PC-3 (cell line): ENCODE data around the gene C1QTNF12. TPM values are rescaled to one million over a fixed set of nuclear protein-coding genes. Genes with fewer than 3 reads are reported as not detected.
A peak's percentile ranks its signal among the peaks of the same experiment; 100 is the strongest.

Source experiments
- ATAC-seq: fragments of 200-7000 bp; cut with Tn5 transposase; 2 replicates; pipeline ENCODE4 v1.9.1; 2020; ENCODE audit warnings: mild to moderate bottlenecking, moderate library complexity
- BruUV-seq: library from RNA; stranded (reverse); fragments of 400-500 nt; replicated peaks from 2 replicates; lab custom pipeline; 2021; lab: Mats Ljungman, UMichigan
- CTCF ChIA-PET: fragments of 300-600 bp; sonication (Branson Sonifier 250); formaldehyde crosslinking; loops from one replicate; lab custom pipeline; 2022; ENCODE audit warnings: antibody characterized with exemption; lab: Charles Lee
- POLR2A ChIA-PET: fragments of 300-600 bp; sonication (Branson Sonifier 250); formaldehyde crosslinking; loops from one replicate; lab custom pipeline; 2022; ENCODE audit warnings: antibody characterized with exemption; ENCODE audit not compliant: unreplicated experiment; lab: Charles Lee
- DNase-seq: peaks from one replicate; pipeline ENCODE4 v3.0.0-alpha.2; 2015
- H2AFZ ChIP-seq: fragments of 300-600 bp; sonication (generic); 2 replicates; pipeline ENCODE4 v1.6.0; 2016; ENCODE audit warnings: antibody characterized with exemption, low read length
- H3F3A ChIP-seq: fragments of 300-600 bp; sonication (generic); one replicate; pipeline ENCODE4 v1.6.0; 2017; ENCODE audit warnings: antibody characterized with exemption, low read length, control low read depth, mild to moderate bottlenecking; ENCODE audit not compliant: unreplicated experiment
- H3K27ac ChIP-seq: fragments of 300-600 bp; sonication (generic); 2 replicates; pipeline ENCODE4 v1.5.1; 2016; ENCODE audit warnings: mild to moderate bottlenecking, low read length
- H3K27me3 ChIP-seq: fragments of 300-600 bp; sonication (generic); 2 replicates; pipeline ENCODE4 v1.6.1; 2016; ENCODE audit warnings: low read length, mixed read lengths
- H3K36me3 ChIP-seq: fragments of 300-600 bp; sonication (generic); 2 replicates; pipeline ENCODE4 v1.6.1; 2016; ENCODE audit warnings: low read depth, mixed run types, low read length, mixed read lengths
- H3K4me1 ChIP-seq: fragments of 300-600 bp; sonication (generic); 2 replicates; pipeline ENCODE4 v1.5.1; 2016; ENCODE audit warnings: low read length; ENCODE audit not compliant: insufficient read depth
- H3K4me2 ChIP-seq: fragments of 300-600 bp; sonication (generic); 2 replicates; pipeline ENCODE4 v1.6.0; 2016; ENCODE audit warnings: low read length
- H3K4me3 ChIP-seq: fragments of 300-600 bp; sonication (generic); 2 replicates; pipeline ENCODE4 v1.5.1; 2016; ENCODE audit warnings: mild to moderate bottlenecking, low read length, mixed read lengths
- H3K79me2 ChIP-seq: fragments of 300-600 bp; sonication (generic); 2 replicates; pipeline ENCODE4 v1.6.1; 2017; ENCODE audit warnings: low read length, mixed read lengths
- H3K9ac ChIP-seq: fragments of 300-600 bp; sonication (generic); 2 replicates; pipeline ENCODE4 v1.6.0; 2016; ENCODE audit warnings: mild to moderate bottlenecking, low read length
- H3K9me2 ChIP-seq: fragments of 300-600 bp; sonication (generic); replicated peaks from 2 replicates; pipeline ENCODE4 v1.6.1; 2016; ENCODE audit warnings: mixed run types, low read length, mixed read lengths
- H3K9me3 ChIP-seq: fragments of 300-600 bp; sonication (generic); 2 replicates; pipeline ENCODE4 v1.6.1; 2016; ENCODE audit warnings: low read length, mixed read lengths
- H4K20me1 ChIP-seq: fragments of 300-600 bp; sonication (generic); 2 replicates; pipeline ENCODE4 v1.6.1; 2016; ENCODE audit warnings: low read length, mixed read lengths
- CTCF ChIP-seq: fragments of 300-600 bp; sonication (generic); conservative IDR thresholded peaks from 2 replicates; pipeline ENCODE4 v1.5.1; 2017; ENCODE audit warnings: antibody characterized with exemption, low read depth, mild to moderate bottlenecking, low read length
- EZH2 ChIP-seq: fragments of 300-600 bp; sonication (generic); IDR thresholded peaks from one replicate; pipeline ENCODE4 v1.6.1; 2017; ENCODE audit warnings: antibody characterized with exemption, mild to moderate bottlenecking, low read length; ENCODE audit not compliant: unreplicated experiment
- EZH2phosphoT487 ChIP-seq: fragments of 300-600 bp; sonication (generic); IDR thresholded peaks from 2 replicates; pipeline ENCODE4 v1.6.1; 2018; ENCODE audit warnings: mild to moderate bottlenecking, antibody characterized with exemption, low read length, borderline replicate concordance
- intact Hi-C: fragments of 100-400 bp; cut with micrococcal nuclease; formaldehyde crosslinking; loops from 2 replicates; pipeline ENCODE4 v1.9.0; 2023
- total RNA-seq: library from RNA; depleted of rRNA; stranded (reverse); fragments of >200 nt; gene quantifications from 2 replicates; pipeline ENCODE4 v1.2.3, GENCODE V29; 2014

The C1QTNF12 gene
- total RNA-seq, 1 experiment from 2014 or later: 3.9 TPM

DNA sequence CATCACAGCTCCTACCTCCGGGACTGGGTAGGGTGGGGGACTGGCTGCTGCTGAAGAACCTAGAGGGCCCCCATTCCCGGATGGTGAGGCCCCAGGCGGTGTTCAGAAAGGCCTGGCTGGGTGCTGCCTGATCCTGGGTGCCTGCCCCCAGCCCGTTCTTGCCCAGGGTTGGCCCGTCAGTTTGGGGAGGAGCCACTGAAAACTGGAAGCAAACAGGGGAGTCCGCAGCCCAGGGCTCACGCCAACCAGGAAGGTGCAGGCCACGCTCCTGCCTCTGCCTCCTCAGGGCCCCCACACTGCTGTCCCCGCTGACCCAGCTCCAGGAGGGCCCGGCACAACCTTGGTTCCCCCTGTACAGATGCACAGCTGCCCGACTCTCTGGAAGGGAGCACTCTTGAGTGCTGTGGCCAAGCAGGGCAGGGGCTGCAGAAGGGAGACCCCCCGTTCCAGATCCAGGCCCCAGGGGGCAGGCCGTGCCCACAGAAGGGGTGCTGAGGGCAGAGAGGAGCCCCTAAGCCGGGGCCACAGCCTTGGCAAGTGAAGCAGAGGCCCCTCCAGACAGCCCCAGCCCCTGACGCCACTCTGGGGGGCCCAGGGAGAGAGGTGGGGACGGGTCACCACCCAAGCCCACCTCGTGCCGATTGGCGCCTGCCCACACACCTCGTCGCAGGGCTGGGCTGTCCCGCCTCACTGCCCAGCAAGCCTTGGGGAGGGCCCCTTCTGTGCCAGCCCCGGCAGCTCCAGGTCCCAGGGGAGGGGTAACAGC is 5.5 kb downstream of the C1QTNF12 start:
- ATAC-seq (no peak), DNase-seq (no peak)
- Histone ChIP-seq H2AFZ (no peak overlapping the region), H3K79me2 (no peaks in the 10 kb centered on the region), H3K27me3 (no peaks in the 10 kb centered on the region), H4K20me1 (no peaks in the 10 kb centered on the region), H3K36me3 (no peaks in the 10 kb centered on the region), H3K9me2 (no peaks in the 10 kb centered on the region), H3F3A (no peaks in the 10 kb centered on the region), H3K4me2 (no peak overlapping the region), H3K4me3 (no peak overlapping the region), H3K27ac (no peak overlapping the region), H3K9ac (no peak overlapping the region), H3K4me1 (peaks cover 41% of the 10 kb centered on the region), H3K9me3 (no peaks in the 10 kb centered on the region)
- BruUV-seq: no TSS peak
- intact Hi-C loops: no loop called here
- no peak for TF ChIP-seq EZH2
- POLR2A ChIA-PET: interaction anchor here (0.6 kb wide), 1 partner anchor 35 kb away, joined by 11 read pairs; no protein-coding TSS in a partner anchor
- CTCF ChIA-PET: no interaction called here

DNA sequence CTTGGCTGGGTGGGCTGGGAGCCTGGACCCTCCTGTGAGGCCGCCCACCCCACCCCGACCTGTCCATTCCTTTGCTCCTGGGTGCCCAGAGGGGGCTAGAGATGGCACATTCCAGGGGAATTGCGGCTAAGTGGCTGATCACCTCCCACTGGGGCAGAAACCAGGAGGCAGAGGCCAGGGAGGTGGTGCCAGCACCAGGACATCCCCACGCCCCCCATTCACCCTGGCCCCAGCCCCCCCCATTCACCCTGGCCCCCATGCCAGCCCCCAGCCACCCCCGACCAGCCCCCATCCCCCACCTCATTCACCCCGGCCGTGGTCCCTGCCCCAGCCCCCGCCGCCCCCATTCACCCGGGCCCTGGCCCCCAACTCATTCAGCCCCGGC is 6.2 kb downstream of the C1QTNF12 start:
- no peak overlapping the region; the same call in 1 of the 2 replicates for H3K4me2 ChIP-seq
- H3K4me1 ChIP-seq: peaks cover 43% of the 10 kb centered on the region
- BruUV-seq: no TSS peak
- H3K36me3 ChIP-seq: no peaks in the 10 kb centered on the region
- no peak overlapping the region for H3K9ac ChIP-seq
- DNase-seq: no peak
- POLR2A ChIA-PET: no interaction called here
- peaks cover 4% of the 10 kb centered on the region for H3K79me2 ChIP-seq
- no peaks in the 10 kb centered on the region for H4K20me1 ChIP-seq
- CTCF ChIA-PET: interaction anchor here (1.7 kb wide), 1 partner anchor 24 kb away, joined by 4 read pairs; no protein-coding TSS in a partner anchor
- H3K9me3 ChIP-seq: no peaks in the 10 kb centered on the region
- no peak overlapping the region for H2AFZ ChIP-seq
- no peaks in the 10 kb centered on the region for H3K9me2 ChIP-seq
- H3K27ac ChIP-seq: no peak overlapping the region
- intact Hi-C loops: no loop called here
- H3K4me3 ChIP-seq: no peak overlapping the region
- TF ChIP-seq CTCF (no peak), EZH2phosphoT487 (no peak), EZH2 (no peak)
- ATAC-seq: no peak
- H3F3A ChIP-seq: no peaks in the 10 kb centered on the region
- H3K27me3 ChIP-seq: no peaks in the 10 kb centered on the region

DNA sequence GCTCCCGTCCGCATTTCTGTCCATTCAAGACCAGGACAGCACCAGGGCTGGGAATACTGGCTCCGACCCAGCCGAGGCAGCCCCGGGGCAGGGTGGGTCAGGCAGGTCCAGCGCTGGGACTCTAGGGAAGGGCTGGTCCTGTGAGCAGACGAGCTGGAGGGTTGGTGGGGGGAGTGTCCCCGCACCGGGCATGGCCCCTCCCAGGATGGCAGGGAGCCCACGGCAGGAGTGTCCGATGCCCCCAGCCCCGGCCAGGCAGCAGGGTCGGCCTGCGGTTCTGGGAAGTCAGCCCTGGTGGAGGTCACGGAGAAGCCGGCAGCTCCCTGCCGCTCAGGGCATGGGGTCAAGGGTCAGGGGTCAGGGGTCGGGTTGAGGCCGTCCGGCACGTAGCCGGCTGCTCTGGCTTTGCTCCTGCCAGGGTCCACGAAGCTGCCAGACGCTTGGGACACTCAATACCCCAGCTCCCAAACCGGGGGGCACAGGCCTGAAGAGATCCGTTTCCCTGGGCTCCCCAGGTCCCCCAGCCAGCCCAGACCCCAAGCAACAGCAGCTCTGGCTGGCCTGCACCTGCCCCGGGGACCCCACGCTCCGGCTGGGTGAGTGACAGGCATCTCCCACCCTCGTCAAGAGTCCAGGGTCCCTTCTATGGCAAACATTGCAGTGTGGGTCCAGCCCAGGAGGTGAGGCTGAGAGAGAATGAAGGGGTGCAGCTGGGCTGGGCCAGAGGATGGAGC is 6.7 kb downstream of the C1QTNF12 start:
- H3K27me3 ChIP-seq: no peaks in the 10 kb centered on the region
- CTCF ChIA-PET: interaction anchor here (1.7 kb wide), 1 partner anchor 25 kb away, joined by 4 read pairs; no protein-coding TSS in a partner anchor
- H3K27ac ChIP-seq: peak overlapping the region; percentile 91
- peaks cover 43% of the 10 kb centered on the region for H3K4me1 ChIP-seq
- H3F3A ChIP-seq: no peaks in the 10 kb centered on the region
- H3K36me3 ChIP-seq: no peaks in the 10 kb centered on the region
- intact Hi-C loops: loop anchor here (2.0 to 5.0 kb wide), 2 partner anchors 25 to 53 kb away; no protein-coding TSS in a partner anchor
- DNase-seq: peak; percentile 68
- H3K9me3 ChIP-seq: no peaks in the 10 kb centered on the region
- H3K9ac ChIP-seq: no peak overlapping the region; the same call in 1 of the 2 replicates
- ATAC-seq: peak; percentile 8
- POLR2A ChIA-PET: interaction anchor here (0.6 kb wide), 1 partner anchor 124 kb away, joined by 3 read pairs; the partner anchor contains the start of gene C1orf159
- TF ChIP-seq CTCF: no peak
- TF ChIP-seq EZH2phosphoT487: no peak
- no peak for TF ChIP-seq EZH2
- H3K4me3 ChIP-seq: no peak overlapping the region
- H4K20me1 ChIP-seq: no peaks in the 10 kb centered on the region
- H3K4me2 ChIP-seq: peak overlapping the region; percentile 39
- H3K79me2 ChIP-seq: peaks cover 10% of the 10 kb centered on the region
- H2AFZ ChIP-seq: no peak overlapping the region
- no peaks in the 10 kb centered on the region for H3K9me2 ChIP-seq
- no TSS peak for BruUV-seq
